OCI-LY3 (cell line): ENCODE data around the gene GTF2IRD1.
"Not testable (repeated sequence)": the region's sequence is repeated elsewhere in the genome, so short reads cannot be mapped to it uniquely, and the experiment has no call there.

ENCODE experiments used
- H2AFZ ChIP-seq: fragments of 200-600, 300-600 bp; shearing (Covaris generic); 2 replicates; pipeline ENCODE4 v1.6.0; 2014; ENCODE audit warnings: antibody characterized with exemption, low read depth, low read length
- H3K27ac ChIP-seq: fragments of 200-600, 300-600 bp; sonication (generic); 2 replicates; pipeline ENCODE4 v1.5.1; 2014; ENCODE audit warnings: mild to moderate bottlenecking, low read length, moderate library complexity, mixed read lengths
- H3K27me3 ChIP-seq: fragments of 200-600, 300-600 bp; sonication (generic); 2 replicates; pipeline ENCODE4 v1.6.1; 2014; ENCODE audit warnings: low read depth, low read length, mixed read lengths
- H3K36me3 ChIP-seq: fragments of 200-600, 300-600 bp; sonication (generic); replicated peaks from 2 replicates; pipeline ENCODE3; 2014; ENCODE audit warnings: low read depth, low read length, mixed read lengths
- H3K4me1 ChIP-seq: fragments of 300-600, 200-600 bp; sonication (generic); 2 replicates; pipeline ENCODE4 v1.6.1; 2014; ENCODE audit warnings: low read length, mixed read lengths
- H3K4me2 ChIP-seq: fragments of 200-600, 300-600 bp; sonication (generic); 2 replicates; pipeline ENCODE4 v1.6.1; 2014; ENCODE audit warnings: low read length, mixed read lengths
- H3K4me3 ChIP-seq: fragments of 300-600, 200-600 bp; sonication (generic); 2 replicates; pipeline ENCODE4 v1.5.1; 2014; ENCODE audit warnings: antibody characterized with exemption, mild to moderate bottlenecking, low read length, moderate library complexity
- H3K79me2 ChIP-seq: fragments of 300-600, 200-600 bp; shearing (Covaris generic); 2 replicates; pipeline ENCODE4 v1.6.1; 2014; ENCODE audit warnings: mild to moderate bottlenecking, low read length, mixed read lengths
- H3K9ac ChIP-seq: fragments of 300-600, 200-600 bp; shearing (Covaris generic); 2 replicates; pipeline ENCODE4 v1.6.0; 2014; ENCODE audit warnings: mild to moderate bottlenecking, low read length, moderate library complexity
- H3K9me3 ChIP-seq: fragments of 200-600, 300-600 bp; shearing (Covaris generic); 2 replicates; pipeline ENCODE4 v1.6.1; 2014; ENCODE audit warnings: low read length, mixed read lengths; ENCODE audit not compliant: insufficient read depth
- H4K20me1 ChIP-seq: fragments of 200-600, 300-600 bp; sonication (generic); 2 replicates; pipeline ENCODE4 v1.6.1; 2016; ENCODE audit warnings: low read length, mixed read lengths; ENCODE audit not compliant: insufficient read depth
- EZH2phosphoT487 ChIP-seq: fragments of 200-600 bp; shearing (Covaris generic); IDR thresholded peaks from 2 replicates; pipeline ENCODE4 v1.6.1; 2018; ENCODE audit warnings: antibody characterized with exemption, mixed run types, low read depth
- TF ChIP-seq, protein P1 (sequence below): fragments of 200-600, 300-600 bp; sonication (generic); IDR thresholded peaks from 2 replicates; pipeline ENCODE4 v1.5.1; 2014; ENCODE audit warnings: antibody characterized with exemption, low read length, low read depth

GTF2IRD1 gene

DNA sequence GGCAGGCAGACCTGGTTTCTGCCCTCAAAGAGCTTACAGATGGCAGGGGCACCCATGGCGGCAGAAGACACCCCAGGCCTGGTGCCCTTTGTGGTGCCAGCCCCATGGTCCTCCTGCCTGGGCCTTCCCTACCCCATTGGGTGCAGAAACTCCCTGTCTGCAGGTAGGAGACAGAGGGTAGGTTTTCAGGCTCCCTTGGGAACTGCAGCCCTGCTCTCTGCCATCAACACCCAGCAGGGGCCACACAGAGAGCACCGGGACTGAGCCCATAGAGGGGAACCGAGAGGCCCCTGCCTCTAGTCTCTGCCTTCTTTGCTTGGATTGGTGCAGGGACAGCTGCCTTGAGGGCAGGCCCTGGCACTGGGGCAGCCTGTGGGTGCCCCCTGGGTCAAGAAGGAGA, 52.6 kb downstream of the GTF2IRD1 start:
- H3K27me3 ChIP-seq, result no peaks in the 10 kb centered on the region
- no peak overlapping the region for H3K4me3 ChIP-seq
- H3K36me3 ChIP-seq, result no peaks in the 10 kb centered on the region
- no peaks in the 10 kb centered on the region for H3K9me3 ChIP-seq
- no peak overlapping the region for H3K4me2 ChIP-seq
- TF ChIP-seq, protein P1, sequence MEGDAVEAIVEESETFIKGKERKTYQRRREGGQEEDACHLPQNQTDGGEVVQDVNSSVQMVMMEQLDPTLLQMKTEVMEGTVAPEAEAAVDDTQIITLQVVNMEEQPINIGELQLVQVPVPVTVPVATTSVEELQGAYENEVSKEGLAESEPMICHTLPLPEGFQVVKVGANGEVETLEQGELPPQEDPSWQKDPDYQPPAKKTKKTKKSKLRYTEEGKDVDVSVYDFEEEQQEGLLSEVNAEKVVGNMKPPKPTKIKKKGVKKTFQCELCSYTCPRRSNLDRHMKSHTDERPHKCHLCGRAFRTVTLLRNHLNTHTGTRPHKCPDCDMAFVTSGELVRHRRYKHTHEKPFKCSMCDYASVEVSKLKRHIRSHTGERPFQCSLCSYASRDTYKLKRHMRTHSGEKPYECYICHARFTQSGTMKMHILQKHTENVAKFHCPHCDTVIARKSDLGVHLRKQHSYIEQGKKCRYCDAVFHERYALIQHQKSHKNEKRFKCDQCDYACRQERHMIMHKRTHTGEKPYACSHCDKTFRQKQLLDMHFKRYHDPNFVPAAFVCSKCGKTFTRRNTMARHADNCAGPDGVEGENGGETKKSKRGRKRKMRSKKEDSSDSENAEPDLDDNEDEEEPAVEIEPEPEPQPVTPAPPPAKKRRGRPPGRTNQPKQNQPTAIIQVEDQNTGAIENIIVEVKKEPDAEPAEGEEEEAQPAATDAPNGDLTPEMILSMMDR, result no peak
- no peak overlapping the region for H3K27ac ChIP-seq
- H4K20me1 ChIP-seq, result no peaks in the 10 kb centered on the region
- no peak overlapping the region for H3K9ac ChIP-seq
- H2AFZ ChIP-seq, result no peak overlapping the region
- H3K79me2 ChIP-seq, result no peaks in the 10 kb centered on the region
- no peaks in the 10 kb centered on the region for H3K4me1 ChIP-seq

DNA sequence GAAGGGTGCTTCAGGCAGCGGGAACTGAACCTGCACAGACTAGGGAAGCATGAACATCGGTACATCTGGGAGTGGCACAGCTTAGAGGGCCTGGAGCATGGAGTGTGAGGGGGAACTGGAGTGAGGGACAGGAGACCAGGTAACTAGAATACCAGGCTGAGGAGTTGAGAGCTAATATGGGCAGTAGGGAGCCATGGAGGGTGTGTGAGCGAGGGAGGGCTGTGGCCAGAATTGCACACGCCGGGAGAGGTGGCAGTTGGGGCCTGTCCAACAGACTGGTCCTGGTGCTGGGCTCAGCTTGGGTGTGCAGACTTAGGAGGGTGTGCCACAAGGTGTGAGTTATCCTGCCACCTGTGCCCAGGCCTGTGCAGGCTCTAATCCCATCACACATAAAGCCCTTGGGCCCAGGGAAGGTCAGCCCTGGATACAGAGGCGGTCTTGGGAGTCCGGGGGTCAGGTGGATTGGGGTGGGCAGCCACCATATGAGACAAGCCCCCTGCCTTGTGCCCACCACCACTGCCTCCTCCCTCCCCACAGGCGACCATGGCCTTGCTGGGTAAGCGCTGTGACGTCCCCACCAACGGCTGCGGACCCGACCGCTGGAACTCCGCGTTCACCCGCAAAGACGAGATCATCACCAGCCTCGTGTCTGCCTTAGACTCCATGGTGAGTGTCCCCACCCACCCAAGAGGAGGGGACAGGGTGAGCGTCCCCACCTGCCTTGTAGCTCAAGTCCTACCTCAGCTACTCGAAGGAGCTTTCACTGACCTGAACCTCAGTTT, 54.0 kb downstream of the GTF2IRD1 start:
- H3K27me3 ChIP-seq, result no peaks in the 10 kb centered on the region
- H3K9ac ChIP-seq, result no peak overlapping the region
- no peaks in the 10 kb centered on the region for H3K36me3 ChIP-seq
- TF ChIP-seq, protein P1, result no peak
- no peak for TF ChIP-seq EZH2phosphoT487
- H4K20me1 ChIP-seq, result no peaks in the 10 kb centered on the region
- no peak overlapping the region for H3K4me2 ChIP-seq
- no peaks in the 10 kb centered on the region for H3K9me3 ChIP-seq
- H3K79me2 ChIP-seq, result no peaks in the 10 kb centered on the region
- no peak overlapping the region for H3K4me3 ChIP-seq
- no peak overlapping the region for H2AFZ ChIP-seq
- no peaks in the 10 kb centered on the region for H3K4me1 ChIP-seq
- H3K27ac ChIP-seq, result no peak overlapping the region

DNA sequence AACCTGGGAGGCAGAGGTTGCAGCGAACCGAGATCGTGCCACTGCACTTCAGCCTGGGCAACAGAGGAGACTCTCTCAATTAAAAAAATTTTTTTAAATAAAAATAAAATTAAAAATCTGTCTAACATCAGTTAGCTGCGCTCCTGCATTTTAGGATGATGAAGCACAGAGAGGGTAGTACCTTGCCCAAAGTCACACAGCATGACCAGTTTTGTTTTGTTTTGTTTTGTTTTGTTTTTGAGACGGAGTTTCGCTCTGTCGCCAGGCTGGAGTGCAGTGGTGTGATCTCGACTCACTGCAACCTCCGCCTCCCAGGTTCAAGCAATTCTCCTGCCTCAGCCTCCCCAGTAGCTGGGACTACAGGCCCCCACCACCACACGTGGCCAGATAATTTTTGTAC, 55.7 kb downstream of the GTF2IRD1 start:
- H3K9ac ChIP-seq, H2AFZ ChIP-seq, H3K4me3 ChIP-seq, H3K9me3 ChIP-seq, H3K4me1 ChIP-seq, H3K27ac ChIP-seq, H3K4me2 ChIP-seq, H4K20me1 ChIP-seq, H3K27me3 ChIP-seq, H3K79me2 ChIP-seq, H3K36me3 ChIP-seq: not testable (repeated sequence)

DNA sequence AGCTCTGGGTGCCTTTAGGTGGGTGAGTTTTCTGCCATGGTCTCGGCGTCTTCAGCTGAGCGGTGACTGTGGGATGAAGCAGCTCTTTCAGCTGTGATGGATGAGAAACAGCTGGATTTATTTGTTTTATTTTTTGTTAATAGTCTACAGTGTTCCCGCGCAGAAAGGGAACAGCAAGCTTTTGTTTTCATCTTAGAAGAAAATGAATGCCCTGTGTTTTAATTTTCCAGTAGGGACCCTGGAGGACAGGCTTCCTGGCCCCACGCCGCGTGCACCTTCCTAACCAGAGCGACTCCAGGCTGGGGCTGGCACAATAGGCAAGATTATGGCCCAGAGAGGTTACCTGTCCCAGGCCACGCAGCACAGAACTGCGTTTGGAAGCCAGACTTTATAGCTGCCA, 57.6 kb downstream of the GTF2IRD1 start:
- Histone ChIP-seq H3K36me3 (no peaks in the 10 kb centered on the region), H3K9me3 (no peaks in the 10 kb centered on the region), H3K79me2 (no peaks in the 10 kb centered on the region), H3K9ac (no peak overlapping the region), H3K4me3 (no peak overlapping the region), H3K27ac (no peak overlapping the region), H3K27me3 (no peaks in the 10 kb centered on the region), H3K4me1 (no peaks in the 10 kb centered on the region), H2AFZ (no peak overlapping the region), H4K20me1 (no peaks in the 10 kb centered on the region), H3K4me2 (no peak overlapping the region)
- no peak for TF ChIP-seq EZH2phosphoT487
- TF ChIP-seq, protein P1, result no peak
